ENCODE measurements around the gene PRRT1.

The PRRT1 gene

GRCh38 chr6:32158052-32158451 lies 6.3 kb upstream of the PRRT1 start:
- TF ChIP-seq CTCF (IDR thresholded peaks at IDR 0.05; ENCODE audit: control extremely low read depth, extremely low read depth, low read depth, missing control alignments): no peak
- no peak for DNase-seq (ENCODE audit: extremely low spot score)
- CTCF ChIA-PET: interaction anchor here (0.9 kb wide), 2 partner anchors 9 to 70 kb away, joined by 3 read pairs; no protein-coding TSS in a partner anchor
- POLR2A ChIA-PET: no interaction called here

GRCh38 chr6:32156891-32157290 lies 5.2 kb upstream of the PRRT1 start:
- POLR2A ChIA-PET: no interaction called here

GRCh38 chr6:32154514-32155161 lies 2.9 kb upstream of the PRRT1 start:
- peak; percentile 78 for TF ChIP-seq CTCF (IDR thresholded peaks at IDR 0.05; ENCODE audit: control extremely low read depth, extremely low read depth, low read depth, missing control alignments)
- POLR2A ChIA-PET: interaction anchor here (0.6 kb wide), 1 partner anchor 21 kb away, joined by 3 read pairs; the partner anchor contains the start of gene AGPAT1
- peak; percentile 86 for DNase-seq (ENCODE audit: extremely low spot score)
- CTCF ChIA-PET: interaction anchor here (0.8 to 1.3 kb wide), 5 partner anchors 10 to 107 kb away, joined by 3 to 5 read pairs (median 4); partner anchors contain the start of gene EGFL8

More at GRCh38 chr6:32156891-32157290, 5.2 kb upstream of the PRRT1 start:
- no peak for TF ChIP-seq CTCF (IDR thresholded peaks at IDR 0.05; ENCODE audit: control extremely low read depth, extremely low read depth, low read depth, missing control alignments)
- DNase-seq (ENCODE audit: extremely low spot score): no peak
- CTCF ChIA-PET: no interaction called here

GRCh38 chr6:32153564-32154513 lies 2.1 kb upstream of the PRRT1 start, which contains the start of gene PPT2:
Gene PPT2 (plus strand): TSS chr6:32154141. CDS start chr6:32154595, 454 bp downstream.
- DNase-seq (ENCODE audit: extremely low spot score): peak; percentile 70
- POLR2A ChIA-PET: interaction anchor here (0.6 kb wide), 1 partner anchor 22 kb away, joined by 3 read pairs; the partner anchor contains the start of gene AGPAT1

GRCh38 chr6:32152769-32153563 lies 1.2 kb upstream of the PRRT1 start:
- ChIA-PET CTCF (interaction anchor here (1.1 to 2.0 kb wide), 2 partner anchors 12 to 35 kb away, joined by 3 to 7 read pairs; no protein-coding TSS in a partner anchor), POLR2A (no interaction called here)
- DNase-seq (ENCODE audit: extremely low spot score): no peak
- TF ChIP-seq CTCF (IDR thresholded peaks at IDR 0.05; ENCODE audit: control extremely low read depth, extremely low read depth, low read depth, missing control alignments): no peak

More at GRCh38 chr6:32153564-32154513, 2.1 kb upstream of the PRRT1 start, which contains the start of gene PPT2:
- CTCF ChIA-PET: interaction anchor here (0.8 to 2.0 kb wide), 6 partner anchors 11 to 106 kb away, joined by 3 to 7 read pairs (median 4); partner anchors contain the start of gene EGFL8
- TF ChIP-seq CTCF (IDR thresholded peaks at IDR 0.05; ENCODE audit: control extremely low read depth, extremely low read depth, low read depth, missing control alignments): no peak

Data from GM10248 (cell line).